ENCODE data around the gene NRAS. TPM values are rescaled to one million over a fixed set of nuclear protein-coding genes. Genes with fewer than 3 reads are reported as not detected.
A peak's percentile ranks its signal among the peaks of the same experiment; 100 is the strongest.

NRAS gene
- polyA plus RNA-seq, 1 donor (not counting 4 experiments of a cell fraction or from before 2014, with no cell fraction given), result 49.5 TPM

DNA sequence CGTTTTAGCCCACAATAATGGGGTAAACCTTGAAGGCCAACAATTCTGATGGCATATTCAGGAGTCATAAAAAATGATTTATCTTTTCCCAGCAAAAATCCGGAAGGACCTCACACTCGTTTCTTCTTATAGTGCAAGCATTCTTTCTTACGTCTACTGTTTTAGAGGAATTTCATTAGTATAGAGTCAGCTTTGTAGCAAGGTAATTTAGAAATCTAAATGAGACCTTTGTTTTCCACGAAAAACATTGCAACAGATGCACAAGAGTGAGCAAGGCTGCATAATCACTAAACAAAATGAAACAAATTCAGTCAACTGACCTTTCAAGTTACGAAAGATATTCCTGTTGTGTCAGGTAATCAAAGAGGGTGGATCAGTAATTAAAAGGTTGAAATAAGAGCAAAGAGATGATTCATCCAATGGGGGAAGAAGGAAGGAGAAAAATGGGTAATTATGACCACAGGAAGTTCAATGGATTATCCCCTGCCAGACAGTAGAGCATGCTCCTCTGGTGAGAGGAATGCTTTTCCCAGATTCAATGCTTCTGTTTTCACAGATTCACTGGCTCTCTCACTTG, 41.8 kb upstream of the NRAS start:
- FAIRE-seq, result no peak
- Histone ChIP-seq H3K27me3 (ENCODE audit: control insufficient read depth, extremely low read depth, insufficient read depth, low read length) (no peaks in the 10 kb centered on the region), H3K4me2 (ENCODE audit: control insufficient read depth, extremely low read depth, insufficient read depth, low read depth, low read length) (peak overlapping the region; percentile 90), H3K4me3 (ENCODE audit: control insufficient read depth in 2 of 3, extremely low read depth in 1 of 3, insufficient read depth in 2 of 3, low read depth in 1 of 3, low read length in 3 of 3) (peak overlapping the region; percentile 79 to 99 (median 94)), H3K4me1 (ENCODE audit: control insufficient read depth, extremely low read depth, insufficient read depth, low read length) (peaks cover 30% of the 10 kb centered on the region), H3K9me1 (ENCODE audit: control insufficient read depth, extremely low read depth, insufficient read depth, low read length) (peaks cover 2% of the 10 kb centered on the region), H3K36me3 (ENCODE audit: control insufficient read depth in 2 of 2, extremely low read depth in 1 of 2, insufficient read depth in 2 of 2, low read length in 2 of 2) (peaks cover 0 to 3% of the 10 kb centered on the region in 2 experiments), H4K20me1 (ENCODE audit: control insufficient read depth, extremely low read depth, insufficient read depth, low read length) (peaks cover 30% of the 10 kb centered on the region), H3K27ac (ENCODE audit: control insufficient read depth, insufficient read depth, low read length) (peak overlapping the region; percentile 99), H3K9ac (ENCODE audit: control insufficient read depth, extremely low read depth, insufficient read depth, low read length) (peak overlapping the region; percentile 100), H3K79me2 (ENCODE audit: control insufficient read depth, insufficient read depth, low read length) (peaks cover 44% of the 10 kb centered on the region), H3K9me3 (ENCODE audit: control insufficient read depth, low read depth, low read length) (no peaks in the 10 kb centered on the region), H2AFZ (ENCODE audit: control insufficient read depth, low read length) (peak overlapping the region; percentile 83)
- TF ChIP-seq, protein P1, sequence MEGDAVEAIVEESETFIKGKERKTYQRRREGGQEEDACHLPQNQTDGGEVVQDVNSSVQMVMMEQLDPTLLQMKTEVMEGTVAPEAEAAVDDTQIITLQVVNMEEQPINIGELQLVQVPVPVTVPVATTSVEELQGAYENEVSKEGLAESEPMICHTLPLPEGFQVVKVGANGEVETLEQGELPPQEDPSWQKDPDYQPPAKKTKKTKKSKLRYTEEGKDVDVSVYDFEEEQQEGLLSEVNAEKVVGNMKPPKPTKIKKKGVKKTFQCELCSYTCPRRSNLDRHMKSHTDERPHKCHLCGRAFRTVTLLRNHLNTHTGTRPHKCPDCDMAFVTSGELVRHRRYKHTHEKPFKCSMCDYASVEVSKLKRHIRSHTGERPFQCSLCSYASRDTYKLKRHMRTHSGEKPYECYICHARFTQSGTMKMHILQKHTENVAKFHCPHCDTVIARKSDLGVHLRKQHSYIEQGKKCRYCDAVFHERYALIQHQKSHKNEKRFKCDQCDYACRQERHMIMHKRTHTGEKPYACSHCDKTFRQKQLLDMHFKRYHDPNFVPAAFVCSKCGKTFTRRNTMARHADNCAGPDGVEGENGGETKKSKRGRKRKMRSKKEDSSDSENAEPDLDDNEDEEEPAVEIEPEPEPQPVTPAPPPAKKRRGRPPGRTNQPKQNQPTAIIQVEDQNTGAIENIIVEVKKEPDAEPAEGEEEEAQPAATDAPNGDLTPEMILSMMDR (optimal IDR thresholded peaks at IDR 0.05 in 1 of 3, IDR thresholded peaks at IDR 0.05 in 1 of 3, conservative IDR thresholded peaks at IDR 0.05 in 1 of 3; ENCODE audit: extremely low read depth in 1 of 3, insufficient read depth in 2 of 3, low read length in 3 of 3), result no peak
- TF ChIP-seq EZH2 (IDR thresholded peaks at IDR 0.05; ENCODE audit: low read length), result no peak
- dilution Hi-C loops (cut with MboI; ENCODE audit: extremely low pct_ligation_motif_present, low sequenced_read_pairs), result no loop called here
- DNase-seq (ENCODE audit: low read depth, low spot score), result no peak

DNA sequence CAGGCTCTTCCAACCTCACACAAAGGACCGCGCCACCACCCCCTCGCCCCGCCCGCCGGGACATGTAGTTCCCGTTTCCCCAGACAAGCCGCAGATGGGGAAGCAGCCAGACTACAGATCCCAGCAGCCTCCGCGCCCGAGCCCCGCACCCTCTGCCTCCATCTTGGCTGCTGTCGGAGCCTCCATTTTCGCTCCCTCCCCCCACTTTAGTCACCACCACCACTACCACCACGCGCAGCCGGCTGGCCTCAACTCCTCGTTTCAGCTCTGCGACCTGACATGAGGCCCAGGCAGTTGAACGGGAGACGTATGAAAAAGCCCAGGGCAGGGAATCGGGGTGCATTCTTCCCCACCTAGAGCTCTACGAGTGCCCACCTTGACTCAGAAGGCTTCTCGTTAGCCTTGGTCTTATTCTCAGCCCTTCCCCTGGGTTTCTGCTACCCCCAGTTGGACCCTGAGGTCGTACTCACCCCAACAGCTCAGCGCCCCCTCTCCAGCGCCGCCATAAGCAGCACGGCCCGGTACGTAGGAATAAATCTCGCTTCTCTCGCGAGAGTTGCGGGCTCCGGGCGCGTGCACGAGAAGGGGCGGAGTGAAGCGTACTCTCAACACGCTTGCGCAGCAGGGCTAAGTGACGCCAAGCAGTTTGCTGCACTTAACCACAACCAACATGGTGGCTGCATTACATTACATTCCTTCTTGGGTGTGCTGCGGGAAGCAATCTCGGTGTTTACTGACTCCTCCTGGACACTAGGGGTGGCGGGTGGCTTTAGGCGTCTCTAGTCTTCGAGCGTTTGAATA, 41.1 kb upstream of the NRAS start, which contains the start of gene CSDE1:
TSS of gene CSDE1 (minus strand) at position 530 of the 801 bp plus-strand sequence. CDS start 18,094 bp downstream, outside the sequence.
- Histone ChIP-seq H3K27ac (ENCODE audit: control insufficient read depth, insufficient read depth, low read length) (peak within 1 kb of the TSS; percentile 99), H3K79me2 (ENCODE audit: control insufficient read depth, insufficient read depth, low read length) (peaks cover 50% of the 10 kb centered on the region)
- peak; percentile 79 for FAIRE-seq

More for the DNA sequence above, 41.1 kb upstream of the NRAS start, which contains the start of gene CSDE1:
- peak within 1 kb of the TSS; percentile 100 for H3K9ac ChIP-seq (ENCODE audit: control insufficient read depth, extremely low read depth, insufficient read depth, low read length)
- peaks cover 4% of the 10 kb centered on the region for H3K9me1 ChIP-seq (ENCODE audit: control insufficient read depth, extremely low read depth, insufficient read depth, low read length)
- H4K20me1 ChIP-seq (ENCODE audit: control insufficient read depth, extremely low read depth, insufficient read depth, low read length), result peaks cover 34% of the 10 kb centered on the region
- peak; percentile 97 for DNase-seq (ENCODE audit: low read depth, low spot score)
- TF ChIP-seq, protein P1 (optimal IDR thresholded peaks at IDR 0.05 in 1 of 3, IDR thresholded peaks at IDR 0.05 in 1 of 3, conservative IDR thresholded peaks at IDR 0.05 in 1 of 3; ENCODE audit: extremely low read depth in 1 of 3, insufficient read depth in 2 of 3, low read length in 3 of 3), result peak; percentile 50 to 70 (median 57)
- no peak for TF ChIP-seq EZH2 (IDR thresholded peaks at IDR 0.05; ENCODE audit: low read length)
- no peaks in the 10 kb centered on the region for H3K27me3 ChIP-seq (ENCODE audit: control insufficient read depth, extremely low read depth, insufficient read depth, low read length)
- H3K4me3 ChIP-seq (ENCODE audit: control insufficient read depth in 2 of 3, extremely low read depth in 1 of 3, insufficient read depth in 2 of 3, low read depth in 1 of 3, low read length in 3 of 3), result peak within 1 kb of the TSS; percentile 79 to 99 (median 94)
- H2AFZ ChIP-seq (ENCODE audit: control insufficient read depth, low read length), result peak within 1 kb of the TSS; percentile 83
- peak within 1 kb of the TSS; percentile 92 for H3K4me2 ChIP-seq (ENCODE audit: control insufficient read depth, extremely low read depth, insufficient read depth, low read depth, low read length)
- H3K36me3 ChIP-seq (ENCODE audit: control insufficient read depth in 2 of 2, extremely low read depth in 1 of 2, insufficient read depth in 2 of 2, low read length in 2 of 2), result peaks cover 0 to 3% of the 10 kb centered on the region in 2 experiments
- dilution Hi-C loops (cut with MboI; ENCODE audit: extremely low pct_ligation_motif_present, low sequenced_read_pairs), result no loop called here
- peaks cover 30% of the 10 kb centered on the region for H3K4me1 ChIP-seq (ENCODE audit: control insufficient read depth, extremely low read depth, insufficient read depth, low read length)
- H3K9me3 ChIP-seq (ENCODE audit: control insufficient read depth, low read depth, low read length), result no peaks in the 10 kb centered on the region
